GM11168 (cell line): ENCODE results near the gene ACTL10.

ENCODE experiments used
- in situ Hi-C: fragments of 300-500 bp; cut with MboI; formaldehyde crosslinking; loops from one replicate; pipeline ENCODE4 v1.12.0; 2022; ENCODE audit warnings: low sequenced_read_pairs; ENCODE audit not compliant: unreplicated experiment

Gene ACTL10

DNA sequence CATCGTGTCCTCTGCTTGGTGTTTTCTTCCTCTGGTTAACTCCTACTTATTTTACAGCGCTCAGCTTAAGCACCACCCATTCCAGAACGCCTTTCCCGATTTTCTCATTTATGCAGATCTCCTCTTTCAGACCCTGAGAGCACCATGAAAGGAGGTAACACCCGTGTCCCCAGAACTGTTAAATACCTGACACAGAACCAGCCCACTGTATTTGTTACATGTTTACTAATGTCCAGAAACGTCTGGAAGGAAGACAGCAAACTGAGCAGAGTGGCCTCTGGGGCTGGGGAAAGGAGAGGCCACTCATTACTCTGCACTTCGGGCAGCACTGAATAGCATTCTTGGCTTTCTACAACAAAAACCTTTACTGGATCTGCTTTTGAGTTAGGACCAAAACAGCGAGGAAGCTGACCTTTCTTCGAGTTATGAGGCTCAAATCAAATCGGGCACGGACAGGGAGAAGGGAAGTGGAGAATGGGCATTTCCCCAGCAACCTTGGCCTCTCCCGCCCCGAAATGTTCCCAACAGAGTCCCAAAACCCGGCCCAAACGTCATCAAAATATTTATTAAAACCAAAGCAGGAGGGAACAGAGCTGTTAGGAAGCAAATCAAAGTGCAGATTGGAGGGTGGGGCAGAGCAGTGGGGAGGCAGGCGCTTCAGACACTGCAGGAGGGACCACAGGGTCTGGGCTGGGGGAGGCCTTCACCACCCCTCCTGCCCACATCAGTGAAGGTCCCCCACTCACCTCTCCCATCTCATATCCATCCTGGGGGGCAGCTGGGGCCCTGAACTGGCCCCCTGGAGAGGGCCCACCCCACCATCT lies 8.6 kb downstream of the ACTL10 start:
- in situ Hi-C loops = no loop called here

DNA sequence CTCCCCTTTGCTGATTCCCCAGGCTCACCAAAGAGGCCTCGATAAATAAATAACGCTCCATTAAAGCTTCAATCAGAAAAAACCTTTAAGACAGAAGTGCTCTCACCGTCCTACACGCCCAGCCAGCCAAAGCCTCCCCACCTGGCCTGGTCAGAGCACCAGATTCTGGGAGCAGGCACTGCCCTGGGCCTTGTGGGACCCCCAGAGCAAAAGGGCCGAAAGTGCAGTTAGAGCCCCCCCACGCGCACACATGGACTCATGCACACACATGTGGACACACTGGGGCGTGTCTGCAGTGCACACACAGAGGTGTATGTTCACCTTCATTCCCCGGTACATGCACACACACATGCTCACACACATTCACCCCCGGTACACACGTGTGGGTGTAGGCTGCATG lies 9.4 kb downstream of the ACTL10 start:
- in situ Hi-C loops = no loop called here

DNA sequence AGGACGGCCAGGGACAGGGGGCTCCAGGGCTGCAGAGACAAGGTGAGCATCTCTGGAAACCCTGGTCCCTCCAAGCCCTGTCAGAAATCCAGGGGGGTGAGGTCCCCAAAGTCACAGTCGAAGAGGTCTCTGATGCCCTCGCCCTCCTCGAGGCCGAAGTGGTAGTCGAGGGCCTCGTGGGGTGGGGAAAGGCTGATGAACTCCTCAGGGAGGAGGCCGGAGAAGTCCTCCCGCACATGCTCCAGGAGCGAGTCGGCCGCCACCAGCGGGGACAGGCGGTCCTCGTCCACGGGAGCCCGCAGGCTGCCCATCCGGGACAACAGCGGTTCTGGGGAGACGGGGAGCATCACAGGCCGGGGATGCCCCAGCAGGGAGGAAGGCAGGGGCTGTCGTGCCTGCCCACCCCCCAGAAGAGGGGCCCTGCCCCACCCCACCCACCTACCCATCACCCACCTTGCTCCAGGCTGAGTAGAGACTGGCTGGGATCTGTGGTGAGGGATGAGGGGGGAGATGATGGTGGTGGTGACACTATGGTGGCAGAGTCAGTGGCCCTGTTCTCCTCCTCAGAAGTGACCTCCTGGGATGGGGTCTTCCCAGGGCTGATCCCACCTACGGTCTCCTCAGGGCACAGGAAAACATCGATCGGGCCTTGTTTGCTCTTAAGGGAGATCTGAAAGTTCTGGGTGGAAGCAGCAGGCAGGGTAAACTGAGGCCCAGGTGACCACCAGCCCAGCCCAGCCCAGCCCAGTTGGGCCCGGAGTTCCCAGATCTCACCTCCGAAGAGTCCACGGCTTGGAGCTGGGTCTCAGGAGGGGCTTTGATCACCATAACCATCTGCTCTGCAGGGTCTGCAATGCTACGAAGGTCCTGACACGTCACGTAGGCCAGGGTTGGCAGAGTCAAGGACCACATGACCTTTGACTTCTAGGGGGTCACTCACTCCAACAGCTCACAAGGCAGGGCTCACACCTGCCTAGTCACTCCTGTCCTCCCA lies 10.2 kb downstream of the ACTL10 start:
- in situ Hi-C loops = no loop called here

DNA sequence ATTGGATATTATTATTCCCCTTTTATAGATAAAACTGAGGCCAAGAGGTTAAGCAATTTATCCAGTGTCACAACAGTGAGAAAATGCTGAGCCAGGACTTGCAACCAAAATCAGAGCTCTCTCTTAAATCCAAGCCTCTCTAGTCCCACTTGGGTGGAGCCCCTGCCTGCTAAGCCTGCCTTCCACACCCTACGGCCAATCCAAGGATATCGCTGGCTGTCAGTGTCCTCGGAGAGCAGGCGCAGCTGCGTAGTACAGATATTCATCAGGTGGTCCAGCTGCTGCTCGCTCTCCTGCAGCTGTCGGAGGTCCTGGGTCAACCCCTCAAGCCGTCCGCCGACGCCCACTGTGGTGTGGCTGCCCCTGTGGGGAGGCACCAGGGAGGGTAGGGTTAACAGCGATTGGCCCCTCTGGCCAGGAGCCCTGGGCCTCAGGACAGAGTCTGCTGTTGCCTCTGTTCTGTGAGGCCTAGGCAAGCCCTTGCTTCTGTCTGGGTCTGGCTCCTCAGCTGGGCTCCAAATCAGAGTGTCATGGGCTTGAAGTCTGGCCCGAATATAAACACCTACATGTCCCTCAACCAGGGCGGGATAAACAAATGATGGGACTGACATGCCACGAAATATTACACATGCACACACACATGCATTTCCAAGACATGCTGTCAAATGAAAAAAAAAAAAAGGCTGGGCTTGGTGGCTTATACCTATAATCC lies 11.4 kb downstream of the ACTL10 start:
- in situ Hi-C loops = no loop called here

DNA sequence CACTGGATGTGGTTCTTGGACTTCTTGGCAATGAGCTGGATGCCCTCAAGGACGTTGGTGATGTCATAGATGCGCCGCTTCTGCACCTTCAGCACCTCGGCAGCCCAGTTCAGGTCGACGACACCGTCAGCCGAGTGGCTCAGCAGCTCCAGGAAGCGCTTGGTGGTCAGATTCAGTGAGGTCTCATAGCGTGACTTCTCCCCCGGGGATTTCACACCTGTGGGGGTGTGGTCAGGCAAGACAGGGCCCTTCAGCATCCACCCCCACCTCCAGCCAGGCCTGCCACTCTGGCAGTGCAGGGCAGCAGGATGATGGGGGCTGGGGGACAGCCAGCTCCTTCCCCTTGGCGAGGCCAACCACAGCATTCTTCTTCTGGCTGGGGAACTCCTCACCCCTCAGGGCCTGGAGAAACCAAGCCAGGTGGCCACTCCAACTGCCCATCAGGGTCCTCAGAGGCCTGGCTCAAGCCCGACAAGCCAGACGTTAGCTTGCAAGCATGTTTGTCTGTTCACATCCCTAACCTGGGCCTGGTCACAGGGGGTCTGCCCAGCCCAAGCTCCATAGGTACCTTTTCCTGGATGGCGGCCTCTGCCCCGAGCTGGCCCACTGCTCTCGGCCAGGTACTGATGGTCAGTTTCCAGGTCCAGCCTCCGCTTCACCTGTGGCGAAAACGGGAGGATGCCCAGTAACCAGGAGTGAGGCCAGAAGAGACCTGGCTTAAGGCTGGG lies 13.2 kb downstream of the ACTL10 start:
- in situ Hi-C loops = no loop called here

DNA sequence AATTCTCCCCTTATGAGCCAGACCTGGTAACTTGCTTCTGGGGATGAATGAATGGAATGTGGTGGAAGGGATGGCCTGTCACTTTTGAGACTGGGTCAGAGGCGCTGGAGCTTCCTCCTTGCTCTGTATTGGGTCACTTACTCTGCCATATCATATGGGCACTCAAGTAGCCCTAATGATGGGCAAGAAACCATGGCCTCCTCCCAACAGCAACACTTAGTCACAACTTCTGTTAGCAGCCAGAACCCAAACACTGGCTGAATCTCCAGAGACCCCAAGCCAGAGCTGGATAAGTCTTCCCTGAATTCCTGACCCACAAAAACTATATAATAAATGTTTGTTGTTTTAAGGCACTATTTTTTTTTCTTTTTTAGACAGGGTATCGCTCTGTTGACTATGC lies 13.9 kb downstream of the ACTL10 start:
- in situ Hi-C loops = no loop called here

DNA sequence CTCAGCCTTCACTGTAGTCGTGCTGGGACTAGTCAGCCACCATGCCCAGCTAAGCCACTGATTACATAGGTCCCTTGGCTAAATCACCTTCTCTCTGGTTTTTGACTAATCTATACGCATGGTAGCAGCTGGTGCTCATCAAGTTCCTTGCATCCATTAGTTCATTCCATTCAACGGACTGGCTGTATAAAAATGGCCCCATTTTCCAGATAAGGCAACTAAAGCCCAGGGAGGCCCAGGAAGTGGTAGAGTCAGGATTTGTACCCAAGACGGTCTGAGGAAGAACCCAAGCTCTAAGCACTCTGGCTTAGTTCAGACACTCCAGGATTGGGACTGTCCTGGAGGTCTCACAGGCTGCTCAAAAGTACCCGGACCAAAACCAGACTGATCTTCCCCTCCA lies 14.5 kb downstream of the ACTL10 start:
- in situ Hi-C loops = no loop called here

DNA sequence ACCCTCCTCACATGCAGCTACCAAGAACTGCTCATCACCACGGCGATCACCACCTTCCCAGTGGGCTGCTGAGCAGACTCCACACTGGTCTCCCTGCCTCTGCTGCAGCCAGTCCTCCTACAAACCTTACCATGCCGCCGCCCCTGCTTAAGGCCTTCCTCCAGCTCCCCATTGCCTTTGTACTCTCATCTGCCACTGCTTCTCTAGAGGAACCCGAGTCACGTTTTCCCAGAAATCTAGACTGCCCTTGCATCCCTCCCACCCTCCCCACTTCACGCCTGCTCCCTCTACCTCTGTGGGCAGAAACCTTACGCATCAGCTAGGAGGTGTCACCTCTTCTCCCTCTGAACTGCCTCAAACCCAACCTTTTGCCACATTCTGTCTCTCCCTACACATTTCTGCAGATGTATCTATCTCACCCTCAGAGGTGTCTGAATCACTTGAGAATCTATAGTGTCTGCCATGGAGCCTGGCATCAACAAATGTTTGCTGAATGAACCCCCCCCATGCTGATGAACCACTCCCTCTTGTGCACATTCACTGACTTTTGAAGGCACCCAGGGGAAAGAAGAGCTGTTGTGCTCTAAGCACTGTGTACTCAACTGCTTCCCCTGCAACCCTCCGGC lies 15.1 kb downstream of the ACTL10 start:
- in situ Hi-C loops = no loop called here

DNA sequence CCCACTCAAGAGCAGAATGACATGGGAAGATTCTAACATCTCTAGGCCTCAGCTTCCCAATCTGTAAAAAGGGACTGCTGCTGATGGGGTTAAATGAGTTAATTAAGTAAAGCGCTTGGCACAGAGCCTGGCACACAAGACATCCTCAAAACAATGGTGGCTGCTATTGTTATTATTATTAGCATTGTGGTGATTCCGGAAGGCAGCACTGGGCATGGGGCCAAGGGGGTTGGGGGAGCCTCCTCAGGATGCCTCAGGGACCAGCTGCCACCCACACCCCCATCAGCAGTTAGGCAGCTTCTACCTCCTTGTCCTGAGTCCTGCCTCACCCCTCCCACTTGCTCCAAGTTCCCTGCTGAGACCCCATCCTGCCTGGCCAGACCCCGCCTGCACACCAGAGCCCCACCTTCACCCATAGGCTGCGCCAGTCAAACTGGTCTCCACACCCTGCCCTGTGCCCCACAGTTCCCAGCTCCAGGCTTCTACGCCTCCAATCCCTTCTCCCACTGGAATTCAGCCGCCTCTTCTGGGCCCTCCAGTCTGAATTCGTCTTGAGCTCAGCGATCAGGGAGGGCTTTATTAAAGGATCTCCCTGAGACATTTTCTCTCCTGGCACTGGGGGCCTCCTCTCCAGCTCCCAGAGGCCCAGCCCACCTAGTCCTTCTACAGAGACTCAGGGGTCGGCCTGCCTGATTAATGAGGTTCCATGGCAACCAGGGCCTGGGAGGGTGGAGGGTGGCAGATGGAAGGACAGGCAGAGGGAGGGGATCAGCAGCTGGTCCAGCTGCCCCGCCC lies 18.0 kb downstream of the ACTL10 start:
- in situ Hi-C loops = no loop called here

DNA sequence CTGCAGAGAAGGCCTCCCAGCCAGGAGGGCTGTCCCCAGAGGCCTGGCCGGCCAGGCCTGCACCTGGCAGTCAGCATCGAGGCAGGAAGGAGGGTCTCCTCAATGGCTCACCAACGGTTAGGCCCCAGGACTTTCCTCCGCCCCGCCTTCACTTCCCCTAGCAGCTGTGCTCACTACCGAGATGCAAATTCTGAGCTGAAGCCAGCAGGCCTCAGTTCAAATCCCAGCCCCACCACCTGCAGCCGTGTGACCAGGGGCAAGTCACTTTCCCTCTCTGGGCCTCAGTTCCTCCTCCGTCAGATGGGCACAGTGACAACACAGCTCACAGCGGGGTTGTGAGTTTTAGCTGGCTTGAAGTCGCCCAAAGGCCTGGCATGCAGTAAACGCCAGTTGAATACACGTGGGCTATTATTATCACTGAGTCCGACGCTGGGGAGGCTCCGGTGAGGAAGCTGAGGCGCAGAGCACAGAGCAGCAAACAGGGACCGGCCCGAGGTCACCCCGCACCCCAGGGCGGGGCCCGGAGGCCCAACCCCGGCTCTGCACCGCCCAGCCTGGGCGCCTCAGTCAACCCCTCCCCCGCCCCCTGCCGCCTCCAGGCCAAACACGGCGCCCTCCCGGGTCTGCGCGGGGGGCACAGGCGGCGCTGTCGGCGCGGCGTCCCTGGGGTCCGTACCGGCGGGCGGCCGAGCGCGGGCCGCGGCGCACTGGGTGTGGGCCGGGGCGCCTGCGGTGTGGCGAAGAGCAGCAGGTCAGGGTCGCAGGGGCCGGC lies 18.8 kb downstream of the ACTL10 start:
- in situ Hi-C loops = no loop called here

DNA sequence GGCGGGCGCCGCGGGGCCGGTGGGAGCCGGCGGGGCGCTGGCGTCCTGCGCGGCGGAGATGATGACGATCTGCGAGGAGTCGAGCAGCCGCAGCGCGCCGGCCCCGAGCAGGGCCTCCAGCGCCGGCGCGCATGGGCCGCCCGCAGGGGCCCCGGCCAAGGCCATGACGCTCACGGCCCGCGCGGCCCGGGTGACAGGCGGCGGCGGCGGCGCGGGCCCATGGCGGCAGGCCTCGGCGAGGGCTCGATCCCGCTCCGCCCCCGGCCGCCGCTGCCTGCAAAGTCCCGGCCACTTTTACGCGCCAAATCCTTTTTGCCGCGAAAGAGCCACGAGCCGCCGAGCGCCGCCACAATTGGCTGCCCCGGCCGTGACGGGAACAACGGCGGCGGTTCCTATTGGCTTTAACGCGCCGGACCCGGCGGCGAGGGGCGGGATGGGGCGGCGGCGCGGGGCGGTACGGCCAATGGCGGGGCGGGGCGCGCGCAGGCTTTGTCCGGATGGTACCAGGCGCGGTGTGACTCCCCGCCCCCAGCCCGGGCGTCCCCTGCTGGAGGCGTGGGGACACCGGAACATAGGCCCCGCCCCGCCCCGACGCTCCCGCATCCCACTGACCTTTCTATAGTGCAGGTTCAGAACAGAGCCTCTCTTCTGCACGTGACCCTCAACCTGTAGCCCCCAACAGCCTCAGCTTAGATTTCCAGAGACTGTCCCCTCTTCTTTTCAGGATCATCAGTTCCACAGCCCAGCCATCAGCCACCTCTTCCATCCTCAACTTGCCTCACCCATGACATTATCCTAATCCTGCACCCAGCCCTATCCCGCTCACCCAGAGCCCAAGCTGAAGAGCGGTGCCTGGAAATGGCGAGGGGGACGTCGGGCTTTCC lies 19.6 kb downstream of the ACTL10 start, which contains the start of gene E2F1:
Gene E2F1, minus strand, starts transcription at position 286 of the 884 bp plus-strand sequence. Its CDS starts 121 bp downstream, at position 165.
- in situ Hi-C loops = no loop called here

DNA sequence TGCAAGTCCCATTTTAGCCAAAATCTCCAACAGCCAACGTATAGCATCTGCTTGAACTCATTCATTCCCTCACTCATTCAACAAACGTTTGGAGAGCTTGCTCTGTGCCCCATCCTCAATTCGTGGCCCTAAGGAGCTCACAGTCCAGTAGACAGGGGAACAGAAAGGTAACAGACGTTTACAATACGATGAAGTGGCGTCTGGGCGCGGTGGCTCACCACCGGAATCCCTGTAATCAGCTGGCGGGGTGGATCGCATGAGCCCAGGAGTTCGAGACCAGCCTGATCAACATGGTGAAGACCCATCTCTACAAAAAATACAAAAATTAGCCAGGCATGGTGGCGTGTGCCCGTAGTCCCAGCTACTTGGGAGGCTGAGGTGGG lies 20.2 kb downstream of the ACTL10 start:
- in situ Hi-C loops = no loop called here

DNA sequence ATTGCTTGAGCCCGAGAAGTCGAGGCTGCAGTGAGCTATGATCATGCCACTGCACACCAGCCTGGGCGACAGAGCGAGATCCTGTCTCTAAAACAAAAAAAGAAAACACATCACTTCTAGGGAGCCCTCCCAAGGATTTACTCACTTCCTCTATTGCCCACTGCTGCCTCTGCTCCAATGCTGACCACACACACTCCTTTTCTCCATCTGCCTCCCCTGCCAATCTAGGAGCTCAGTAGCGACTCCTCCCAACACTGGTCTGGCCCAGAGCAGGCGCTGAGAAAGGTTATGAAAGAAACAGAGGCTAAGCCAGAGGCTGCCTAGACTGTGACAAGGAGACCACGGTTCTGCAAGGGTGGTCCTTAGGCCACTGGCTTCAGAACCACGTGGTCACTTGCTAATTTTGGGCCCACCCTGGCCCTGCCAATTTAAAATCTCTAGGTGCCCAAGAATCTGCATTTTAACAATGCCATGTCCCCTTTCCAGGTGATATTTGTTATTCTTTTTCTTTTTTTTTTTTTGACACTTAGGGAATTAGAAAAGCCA lies 20.7 kb downstream of the ACTL10 start:
- in situ Hi-C loops = no loop called here

DNA sequence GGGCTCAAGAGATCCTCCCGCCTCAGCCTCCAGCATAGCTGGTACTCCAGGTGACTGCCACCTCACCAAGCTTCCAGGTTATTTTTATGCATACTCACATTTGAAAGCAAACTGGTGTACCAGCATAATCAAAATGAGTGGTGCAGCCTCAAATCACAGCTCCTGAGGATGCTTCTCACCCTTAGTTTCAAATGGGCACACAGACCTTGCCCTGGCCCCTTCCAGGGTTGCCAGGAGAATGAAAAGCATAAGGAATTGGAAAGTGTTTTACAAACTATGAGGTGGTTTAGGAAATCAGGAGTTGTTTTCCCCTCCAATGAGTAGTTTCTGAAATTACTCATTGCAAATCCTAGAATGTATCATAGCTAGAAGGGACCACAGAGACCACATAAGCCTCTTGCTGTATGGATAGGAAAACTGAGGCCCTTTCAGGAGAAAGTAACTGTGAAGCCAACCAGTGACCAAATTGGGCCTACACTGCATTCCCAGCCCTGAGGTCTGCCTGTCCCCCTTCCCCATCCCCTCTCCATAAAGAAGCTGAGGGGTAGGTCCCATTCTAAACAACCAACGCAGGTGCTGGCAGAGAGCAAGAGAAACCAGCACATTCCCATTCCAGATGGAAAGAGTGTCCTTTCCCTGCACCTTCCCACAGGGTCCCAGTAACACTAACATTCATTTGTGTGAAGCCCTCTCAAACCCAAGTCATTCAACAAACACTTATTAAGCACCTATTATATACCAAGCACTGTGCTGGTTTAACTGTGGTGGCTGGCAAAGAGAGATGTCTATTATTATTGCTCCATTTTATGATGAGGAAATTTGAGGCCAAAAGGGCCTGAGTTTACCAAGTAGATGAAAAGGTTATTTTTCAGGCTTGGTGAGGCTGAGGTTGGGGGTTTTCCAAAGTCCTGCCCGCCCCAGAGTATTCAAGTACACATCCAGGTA lies 21.5 kb downstream of the ACTL10 start:
- in situ Hi-C loops = no loop called here

DNA sequence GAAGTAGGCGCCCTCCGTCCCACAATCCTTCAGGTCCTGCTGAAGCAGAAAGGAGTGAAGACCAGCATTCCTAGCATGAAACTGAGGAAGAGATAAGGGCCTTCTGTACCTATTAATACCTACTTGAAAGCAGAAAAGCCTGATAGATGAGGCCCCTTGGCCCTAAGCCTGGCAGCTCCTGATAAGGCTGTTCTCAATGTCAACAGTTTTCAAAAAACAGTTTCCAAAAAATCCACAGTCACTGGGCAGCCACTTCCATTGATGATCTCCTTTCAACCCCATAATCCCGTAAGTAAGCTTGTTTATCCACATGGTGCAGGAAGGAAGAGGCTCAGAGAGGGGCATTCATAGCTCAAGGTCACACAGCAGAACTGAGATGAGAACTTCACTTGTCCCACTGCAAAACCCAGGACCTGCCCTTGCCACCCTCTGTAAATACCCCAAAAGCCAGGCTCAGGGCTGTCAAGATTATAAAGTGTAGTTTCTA lies 22.2 kb downstream of the ACTL10 start:
- in situ Hi-C loops = no loop called here
